NCI-H1930 (cell line): ENCODE data around the gene CD177.
"Not testable (repeated sequence)": the region's sequence is repeated elsewhere in the genome, so short reads cannot be mapped to it uniquely, and the experiment has no call there.

Experiments used
- DNase-seq, 2 experiments: peaks; one replicate each; lab custom pipeline; 2025; lab: John Stamatoyannopoulos, UW

The CD177 gene

DNA sequence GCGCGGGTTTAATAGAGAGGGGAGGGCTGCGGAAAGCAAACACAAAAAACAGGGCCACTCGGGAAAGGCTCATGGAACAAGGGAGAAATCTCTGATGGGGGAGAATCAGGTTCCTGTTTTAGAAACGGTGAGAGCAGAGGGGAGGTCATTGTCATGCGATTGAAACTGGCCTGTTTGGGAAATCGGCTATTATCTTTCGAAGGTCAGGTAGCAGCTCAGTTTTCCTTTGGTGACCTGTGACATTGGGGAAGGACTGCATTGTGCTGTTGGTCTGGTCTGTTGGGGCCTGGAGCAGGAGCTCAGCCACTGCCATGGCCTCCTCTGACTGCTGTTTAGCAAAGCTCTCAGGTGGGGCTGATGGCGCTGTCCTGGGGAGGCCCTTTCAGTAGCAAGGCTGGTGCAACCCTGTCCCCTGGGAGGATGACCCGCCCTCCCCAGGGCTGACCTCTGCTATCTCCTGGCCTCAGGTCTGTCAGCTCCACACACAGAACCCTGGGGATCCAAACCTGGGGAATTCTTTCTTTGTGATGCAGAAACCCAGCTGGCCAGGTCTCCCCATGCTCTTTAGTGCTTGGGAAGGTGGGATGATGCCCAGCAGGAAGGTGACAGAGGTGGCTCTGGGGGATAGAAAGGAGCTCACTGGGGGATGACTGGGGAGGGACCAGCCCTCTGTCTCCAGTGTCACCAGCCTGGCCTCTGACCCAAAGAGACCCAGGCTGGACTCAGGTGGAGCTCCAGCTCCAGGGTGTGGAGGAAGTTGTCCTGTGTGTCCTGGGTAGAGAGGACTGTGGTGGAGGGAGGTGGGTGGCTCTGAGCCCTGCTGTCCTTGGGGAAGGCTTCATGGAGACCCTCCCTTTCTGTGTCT lies 21.2 kb upstream of the CD177 start:
- no peak for DNase-seq

DNA sequence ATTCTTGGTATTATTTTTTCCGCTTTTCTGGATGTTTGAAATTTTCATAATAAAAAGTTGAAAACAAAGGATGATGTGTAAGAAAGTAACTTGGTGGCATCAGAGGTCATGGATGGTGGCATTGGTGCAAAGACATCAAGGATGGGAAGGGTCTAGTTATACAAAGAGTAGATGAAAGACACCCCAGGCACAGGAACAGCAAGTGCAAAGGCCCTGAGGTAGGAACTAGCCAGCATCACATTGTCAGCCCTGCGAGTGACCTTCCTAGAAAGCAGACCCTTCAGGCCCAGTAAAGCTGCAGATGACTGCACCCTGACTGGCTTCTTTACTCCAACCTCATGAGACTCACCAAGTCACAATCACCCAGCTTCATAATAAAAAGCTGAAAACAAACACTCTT lies 17.0 kb upstream of the CD177 start:
- DNase-seq = not testable (repeated sequence)

DNA sequence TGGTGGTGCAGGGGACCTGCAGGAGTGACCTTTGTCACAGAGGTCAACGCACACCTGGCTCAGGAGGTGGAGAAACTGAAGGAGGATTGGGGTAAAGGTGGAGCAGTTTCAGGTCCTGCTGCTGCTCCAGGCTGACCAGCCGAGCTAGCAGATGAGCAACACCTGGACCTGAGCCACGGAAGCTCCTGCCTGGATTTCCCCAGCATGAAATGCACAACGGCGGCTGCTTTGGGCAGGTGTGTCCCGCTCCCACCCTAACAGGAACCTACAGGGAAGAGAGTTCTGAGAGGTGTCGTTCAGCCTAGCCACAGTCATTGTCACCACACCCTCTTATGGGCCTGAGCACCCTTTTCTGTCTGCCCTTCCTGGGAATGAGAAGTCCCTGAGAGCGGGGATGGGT lies 15.7 kb upstream of the CD177 start:
- DNase-seq = no peak

DNA sequence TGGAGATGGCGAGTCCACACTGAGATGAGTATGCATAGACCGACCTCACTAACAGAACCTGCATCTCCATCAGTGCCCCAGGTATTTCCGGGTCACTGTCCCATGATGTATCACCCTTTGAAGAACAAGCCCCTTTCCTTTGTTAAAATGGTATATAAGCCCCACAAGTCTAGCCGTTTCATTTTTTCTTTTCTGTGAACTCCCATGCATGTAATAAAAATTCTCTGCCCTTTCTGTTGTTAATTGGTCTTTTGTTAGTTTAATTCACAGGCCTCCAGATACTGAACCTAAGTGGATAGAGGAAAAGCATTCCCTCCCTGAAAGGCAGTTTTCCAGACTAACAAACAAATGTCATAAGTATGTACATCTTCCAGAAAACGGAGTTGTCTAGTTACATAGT lies 15.0 kb upstream of the CD177 start:
- no peak for DNase-seq

DNA sequence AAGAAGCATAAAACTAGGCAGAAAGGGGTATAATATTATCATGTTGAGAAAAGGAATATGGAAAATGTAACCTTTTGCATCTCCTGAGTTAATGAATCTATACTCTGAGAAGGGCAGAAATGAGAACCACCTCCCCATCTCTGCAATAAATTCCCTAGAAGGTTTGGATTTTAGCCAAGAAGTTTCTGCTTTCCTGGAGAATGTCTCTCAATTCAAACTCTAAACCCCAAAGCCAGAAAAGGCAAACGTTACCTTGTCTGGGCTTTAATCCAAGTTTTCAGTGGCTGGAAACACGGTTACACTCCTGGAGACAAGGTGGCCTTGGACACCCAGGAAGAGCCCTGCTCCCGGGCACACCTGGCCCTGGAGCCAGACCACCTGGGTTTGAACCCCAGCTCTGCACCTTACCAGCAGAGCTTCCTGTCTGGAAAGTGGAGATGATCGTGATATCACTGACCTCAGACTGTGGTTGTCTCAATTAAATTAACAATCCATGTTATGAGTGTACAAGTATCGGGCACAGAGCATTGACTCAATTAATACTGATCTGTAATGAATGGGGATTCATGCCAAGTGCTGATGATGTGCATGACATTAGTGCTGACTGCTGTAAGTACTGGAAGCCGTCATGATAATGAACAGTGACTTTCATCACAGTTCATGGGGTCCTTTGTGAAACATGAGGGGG lies 14.1 kb upstream of the CD177 start:
- not testable (repeated sequence) for DNase-seq

DNA sequence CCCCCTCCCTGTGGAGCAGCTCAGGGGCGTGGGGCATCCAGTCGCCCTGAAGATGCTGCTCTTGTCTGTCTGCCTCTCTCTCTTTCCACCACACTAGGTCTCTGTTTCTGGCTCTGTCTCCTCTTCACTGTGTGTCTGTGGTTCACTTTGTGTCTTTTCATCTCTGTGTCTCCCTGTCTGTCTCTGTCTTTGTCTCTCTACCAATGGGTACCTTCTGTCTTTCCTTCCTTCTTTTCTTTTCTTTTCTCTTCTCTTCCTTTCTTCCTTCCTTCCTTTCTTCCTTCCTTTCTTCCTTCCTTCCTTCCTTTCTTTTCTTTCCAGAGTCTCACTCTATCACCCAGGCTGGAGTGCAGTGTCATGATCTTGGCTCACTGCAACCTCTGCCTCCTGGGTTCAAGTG lies 13.4 kb upstream of the CD177 start:
- DNase-seq = not testable (repeated sequence)

DNA sequence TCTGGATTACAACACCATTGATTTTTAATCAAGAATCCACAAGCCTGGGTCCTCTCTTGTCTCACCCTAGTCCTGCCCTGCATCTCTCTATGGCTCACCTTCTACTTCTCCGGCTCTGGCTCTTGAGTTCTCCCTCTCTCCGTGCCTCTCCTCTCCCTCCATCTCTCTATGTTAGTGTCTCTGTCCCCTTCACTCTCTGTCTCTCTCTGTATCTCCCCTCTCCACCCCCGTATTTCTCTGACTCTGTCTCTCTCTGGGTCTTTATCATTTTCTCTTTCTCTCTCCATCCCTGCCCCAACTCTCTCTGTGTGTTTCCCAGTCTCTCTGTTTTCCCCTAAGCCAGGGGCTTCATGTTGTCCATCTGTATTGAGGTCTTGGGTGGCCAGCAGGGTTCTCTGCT lies 12.4 kb upstream of the CD177 start:
- DNase-seq = not testable (repeated sequence)

DNA sequence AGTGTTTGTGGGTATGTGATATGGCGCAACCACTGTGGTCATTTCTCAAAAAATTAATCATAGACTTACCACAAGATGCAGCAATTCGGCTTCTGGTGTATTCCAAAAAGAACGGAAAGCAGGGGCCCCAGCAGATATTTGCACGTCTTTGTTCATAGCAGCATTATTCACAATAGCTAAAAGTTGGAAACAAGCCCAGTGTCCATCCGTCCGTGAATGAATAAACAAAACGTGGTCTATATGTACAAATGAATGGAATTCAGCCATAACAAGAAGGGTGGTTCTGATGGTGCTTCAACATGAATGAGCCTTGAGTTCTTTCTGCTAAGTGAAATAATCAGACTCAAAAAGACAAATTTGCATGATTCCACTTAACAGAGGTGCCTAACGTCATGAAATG lies 11.4 kb upstream of the CD177 start:
- peak in 1 of 2 experiments; percentile 30 for DNase-seq

DNA sequence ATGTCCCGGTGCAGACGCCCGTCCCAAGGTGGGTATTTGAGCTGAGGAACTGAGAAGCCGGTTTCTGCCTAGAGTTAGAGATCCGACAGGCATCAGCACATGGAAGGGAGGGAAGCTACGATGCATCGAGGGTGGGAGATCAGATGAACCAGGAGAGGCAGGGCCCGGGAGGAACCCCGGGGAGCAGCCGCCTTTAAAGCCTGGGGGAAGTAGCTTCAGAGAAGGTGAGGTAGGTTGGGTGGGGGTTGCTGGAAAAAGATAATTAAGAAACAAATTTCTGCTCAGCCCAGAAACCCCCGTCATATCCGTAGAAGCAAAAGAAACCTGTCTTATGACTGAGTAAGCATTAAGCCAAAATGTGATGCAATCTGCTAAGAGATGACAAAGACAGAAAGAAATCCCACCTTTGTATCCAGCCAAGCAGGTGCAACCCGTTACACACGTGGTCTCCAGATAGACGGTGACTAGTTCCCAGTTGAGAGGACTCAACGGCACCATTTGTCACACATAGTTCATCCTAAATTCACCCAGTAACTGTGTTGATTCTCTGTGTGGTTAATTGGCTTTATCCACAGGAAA lies 9.1 kb upstream of the CD177 start:
- not testable (repeated sequence) for DNase-seq

DNA sequence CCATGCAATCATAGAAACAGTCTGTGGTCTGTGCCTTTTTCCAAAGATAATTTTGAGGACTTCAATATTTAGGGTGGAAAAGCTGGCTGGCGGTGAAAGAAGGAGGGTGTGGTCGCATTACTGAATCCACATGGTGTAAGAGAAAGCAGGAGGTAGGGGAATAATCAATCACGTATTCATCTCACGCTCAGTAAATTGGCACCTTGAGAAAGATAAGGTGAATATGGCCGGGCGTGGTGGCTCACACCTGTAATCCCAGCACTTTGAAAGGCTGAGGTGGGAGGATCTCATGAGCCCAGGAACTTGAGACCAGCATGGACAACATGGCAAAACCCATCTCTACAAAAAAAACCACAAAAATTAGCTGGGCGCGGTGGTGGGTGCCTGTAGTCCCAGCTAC lies 3.7 kb upstream of the CD177 start:
- DNase-seq = not testable (repeated sequence)

DNA sequence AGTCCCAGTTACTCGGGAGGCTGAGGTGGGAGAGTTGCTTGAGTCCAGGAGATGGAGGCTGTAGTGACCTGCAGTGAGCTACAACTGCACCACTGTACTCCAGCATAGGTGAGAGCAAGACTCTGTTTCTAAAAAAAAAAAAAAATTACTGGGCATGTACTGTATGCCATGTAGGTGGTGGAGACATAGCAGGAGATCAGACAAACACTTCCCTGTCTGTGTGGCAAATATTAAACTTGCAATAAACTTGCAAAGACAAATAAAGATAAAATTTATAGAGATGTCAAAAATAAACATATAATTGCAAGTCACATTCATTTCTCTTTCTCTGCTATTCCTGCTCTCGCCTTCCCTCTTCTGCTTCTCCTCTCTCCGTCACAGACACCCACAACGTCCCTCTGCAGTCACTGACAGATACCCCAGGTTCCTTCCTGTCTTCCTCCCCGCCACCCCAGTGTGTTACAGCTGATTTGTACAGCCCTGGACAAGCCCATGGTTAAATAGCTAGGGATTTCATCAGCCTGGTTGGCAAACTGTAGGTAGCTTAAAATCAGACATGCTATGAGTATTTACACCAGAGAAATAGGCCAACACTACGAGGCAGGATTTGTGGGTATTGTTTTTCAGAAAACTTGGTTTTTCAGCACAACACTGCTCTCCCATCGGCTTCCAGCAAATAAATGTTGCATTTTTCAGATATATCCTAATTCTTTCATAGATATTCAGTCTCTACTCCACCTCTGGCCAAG lies 1.3 kb upstream of the CD177 start:
- no peak for DNase-seq

DNA sequence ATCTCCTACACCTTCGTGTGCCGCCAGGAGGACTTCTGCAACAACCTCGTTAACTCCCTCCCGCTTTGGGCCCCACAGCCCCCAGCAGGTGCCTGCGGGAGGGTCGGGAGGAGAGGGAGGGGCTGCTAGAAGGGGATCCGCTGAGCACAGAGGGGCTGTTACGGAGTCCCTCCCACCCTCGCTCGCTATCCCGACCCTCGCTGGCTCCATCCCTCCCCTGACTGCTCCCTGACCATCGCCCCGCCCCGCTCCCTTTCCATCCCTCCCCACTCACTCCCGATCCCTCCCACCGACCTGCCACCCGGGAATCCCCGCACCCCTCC lies 780 bp downstream of the CD177 start:
- no peak for DNase-seq

DNA sequence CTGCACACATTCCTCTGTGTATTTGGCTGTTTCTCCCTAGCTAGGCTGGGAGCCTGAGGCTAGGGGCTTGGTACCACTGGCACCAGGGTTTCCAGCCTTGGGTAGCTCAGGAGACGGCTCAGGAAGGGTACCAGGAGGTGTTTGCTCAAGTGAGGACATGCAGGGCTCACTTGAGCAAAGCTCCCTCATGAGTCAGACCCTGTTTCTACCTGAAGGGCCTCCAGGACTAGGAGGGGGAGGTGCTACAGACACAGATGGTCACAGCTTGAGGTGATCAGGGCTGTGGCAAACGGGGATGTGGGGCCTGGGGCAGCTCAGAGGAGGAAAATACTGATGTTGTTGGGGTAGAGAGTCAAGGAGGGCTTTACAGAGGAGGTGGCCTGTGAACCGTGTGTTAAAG lies 3.3 kb downstream of the CD177 start:
- not testable (repeated sequence) for DNase-seq

DNA sequence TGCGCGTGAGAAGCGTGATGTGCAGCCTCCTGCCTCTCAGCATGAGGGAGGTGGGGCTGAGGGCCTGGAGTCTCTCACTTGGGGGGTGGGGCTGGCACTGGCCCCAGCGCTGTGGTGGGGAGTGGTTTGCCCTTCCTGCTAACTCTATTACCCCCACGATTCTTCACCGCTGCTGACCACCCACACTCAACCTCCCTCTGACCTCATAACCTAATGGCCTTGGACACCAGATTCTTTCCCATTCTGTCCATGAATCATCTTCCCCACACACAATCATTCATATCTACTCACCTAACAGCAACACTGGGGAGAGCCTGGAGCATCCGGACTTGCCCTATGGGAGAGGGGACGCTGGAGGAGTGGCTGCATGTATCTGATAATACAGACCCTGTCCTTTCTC lies 8.7 kb downstream of the CD177 start:
- DNase-seq = no peak

DNA sequence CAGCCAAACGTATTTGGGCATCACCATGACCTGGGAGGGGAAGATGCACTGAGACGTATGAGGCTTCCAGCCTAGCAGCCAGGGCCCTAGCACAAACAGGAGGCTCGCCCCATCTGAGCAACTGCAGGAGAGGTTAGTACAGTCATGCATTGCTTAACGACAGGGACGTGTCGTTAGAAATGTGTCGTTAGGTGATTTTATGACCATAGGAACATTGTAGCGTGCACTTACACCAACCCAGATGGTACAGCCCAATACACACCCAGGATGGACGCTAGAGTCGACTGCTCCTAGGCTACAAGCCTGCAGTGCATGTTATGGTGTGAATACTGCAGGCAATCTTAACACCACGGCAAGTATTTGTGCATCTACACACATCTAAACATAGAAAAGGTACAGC lies 9.3 kb downstream of the CD177 start:
- no peak for DNase-seq

DNA sequence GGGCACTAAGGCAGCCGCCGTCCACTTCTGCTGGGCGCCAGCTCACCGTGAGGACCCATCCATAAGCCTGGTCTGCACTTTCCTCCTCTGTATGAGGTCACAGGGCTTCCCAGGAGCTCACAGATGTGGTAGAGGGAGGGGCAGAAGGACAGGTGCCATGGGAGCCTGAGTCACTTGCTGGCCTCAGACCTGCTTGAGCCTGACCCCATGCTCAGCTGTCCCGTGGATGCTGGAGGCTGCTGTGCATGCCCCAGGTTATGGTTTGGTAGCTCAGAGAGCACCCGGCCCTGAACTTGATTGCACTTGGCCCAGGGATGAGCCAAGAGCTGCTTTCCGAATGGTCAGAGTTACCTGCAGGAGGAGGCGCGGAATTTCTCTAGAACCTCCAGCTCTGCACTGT lies 12.2 kb downstream of the CD177 start:
- not testable (repeated sequence) for DNase-seq

DNA sequence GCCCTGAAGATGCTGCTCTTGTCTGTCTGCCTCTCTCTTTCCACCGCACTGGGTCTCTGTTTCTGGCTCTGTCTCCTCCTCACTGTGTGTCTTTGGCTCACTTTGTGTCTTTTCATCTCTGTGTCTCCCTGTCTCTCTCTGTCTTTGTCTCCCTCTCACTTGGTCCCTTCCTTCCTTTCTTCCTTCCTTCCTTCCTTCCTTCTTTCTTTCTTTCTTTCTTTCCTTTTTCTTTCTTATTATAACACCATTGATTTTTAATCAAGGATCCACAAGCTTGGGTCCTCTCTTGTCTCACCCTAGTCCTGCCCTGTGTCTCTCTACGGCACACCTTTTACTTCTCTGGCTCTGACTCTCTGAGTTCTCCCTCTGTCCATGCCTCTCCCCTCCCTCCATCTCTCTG lies 14.3 kb downstream of the CD177 start:
- no peak for DNase-seq

DNA sequence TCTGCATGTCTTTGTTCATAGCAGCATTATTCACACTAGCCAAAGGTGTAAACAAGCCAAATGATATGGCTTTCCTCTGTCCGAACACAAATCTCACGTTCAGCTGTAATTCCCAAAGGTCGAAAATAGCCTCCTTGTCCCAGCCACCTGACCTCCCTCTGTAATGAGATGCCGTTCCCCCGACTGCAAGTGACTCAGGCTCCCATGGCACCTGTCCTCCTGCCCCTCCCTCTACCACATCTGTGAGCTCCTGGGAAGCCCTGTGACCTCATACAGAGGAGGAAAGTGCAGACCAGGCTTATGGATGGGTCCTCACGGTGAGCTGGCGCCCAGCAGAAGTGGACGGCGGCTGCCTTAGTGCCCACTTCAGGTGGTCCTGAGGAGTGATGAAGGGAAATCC lies 15.4 kb downstream of the CD177 start:
- DNase-seq = not testable (repeated sequence)

DNA sequence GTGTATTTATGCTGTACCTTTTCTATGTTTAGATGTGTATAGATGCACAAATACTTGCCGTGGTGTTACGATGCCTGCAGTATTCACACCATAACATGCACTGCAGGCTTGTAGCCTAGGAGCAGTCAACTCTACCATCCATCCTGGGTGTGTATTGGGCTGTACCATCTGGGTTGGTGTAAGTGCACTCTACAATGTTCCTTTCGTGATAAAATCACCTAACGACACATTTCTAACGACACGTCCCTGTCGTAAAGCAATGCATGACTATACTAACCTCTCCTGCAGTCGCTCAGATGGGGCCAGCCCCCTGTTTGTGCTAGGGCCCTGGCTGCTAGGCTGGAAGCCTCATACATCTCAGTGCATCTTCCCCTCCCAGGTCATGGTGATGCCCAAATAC lies 18.4 kb downstream of the CD177 start:
- no peak for DNase-seq

DNA sequence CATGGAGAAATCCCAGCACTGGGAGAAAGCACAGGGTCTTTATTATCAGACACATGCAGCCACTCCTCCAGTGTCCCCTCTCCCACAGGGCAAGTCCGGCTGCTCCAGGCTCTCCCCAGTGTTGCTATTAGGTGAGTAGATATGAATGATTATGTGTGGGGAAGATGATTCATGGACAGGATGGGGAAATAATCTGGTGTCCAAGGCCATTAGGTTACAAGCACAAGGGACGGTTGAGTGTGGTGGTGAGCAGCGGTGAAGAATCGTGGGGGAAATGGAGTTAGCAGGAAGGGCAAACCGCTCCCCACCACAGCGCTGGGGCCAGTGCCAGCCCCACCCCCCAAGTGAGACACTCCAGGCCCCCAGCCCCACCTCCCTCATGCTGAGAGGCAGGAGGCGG lies 19.0 kb downstream of the CD177 start:
- no peak for DNase-seq

DNA sequence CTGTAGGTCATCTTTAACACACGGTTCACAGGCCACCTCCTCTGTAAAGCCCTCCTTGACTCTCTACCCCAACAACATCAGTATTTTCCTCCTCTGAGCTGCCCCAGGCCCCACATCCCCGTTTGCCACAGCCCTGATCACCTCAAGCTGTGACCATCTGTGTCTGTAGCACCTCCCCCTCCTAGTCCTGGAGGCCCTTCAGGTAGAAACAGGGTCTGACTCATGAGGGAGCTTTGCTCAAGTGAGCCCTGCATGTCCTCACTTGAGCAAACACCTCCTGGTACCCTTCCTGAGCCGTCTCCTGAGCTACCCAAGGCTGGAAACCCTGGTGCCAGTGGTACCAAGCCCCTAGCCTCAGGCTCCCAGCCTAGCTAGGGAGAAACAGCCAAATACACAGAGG lies 24.1 kb downstream of the CD177 start:
- DNase-seq = not testable (repeated sequence)

DNA sequence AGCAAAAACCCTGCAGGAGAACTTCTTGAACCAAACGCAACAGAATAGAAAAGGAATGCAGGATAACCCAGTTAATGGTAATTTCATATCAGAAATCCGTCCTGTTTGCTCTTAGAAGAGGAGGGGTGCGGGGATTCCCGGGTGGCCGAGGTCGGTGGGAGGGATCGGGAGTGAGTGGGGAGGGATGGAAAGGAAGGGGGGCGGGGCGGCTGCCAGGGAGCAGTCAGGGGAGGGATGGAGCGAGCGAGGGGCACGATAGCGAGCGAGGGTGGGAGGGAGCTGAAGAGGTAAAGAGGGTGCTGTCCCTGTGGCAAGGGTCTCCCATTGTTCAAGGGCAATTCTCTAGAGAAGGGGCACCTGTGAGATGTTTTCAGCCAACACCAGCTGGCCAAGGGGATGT lies 26.5 kb downstream of the CD177 start:
- no peak for DNase-seq
